Mesenchymal stem cell (in vitro differentiated cells and primary cell): ENCODE results near the gene LKAAEAR1.
A peak's percentile ranks its signal among the peaks of the same experiment; 100 is the strongest.

ENCODE experiments used
- DNase-seq: peaks from one replicate; pipeline ENCODE4 v3.0.0-alpha.2; 2013
- H2AFZ ChIP-seq: one replicate; pipeline ENCODE4 v1.6.1; 2013; ENCODE audit warnings: low read depth, mild to moderate bottlenecking, control low read depth, inconsistent platforms, low read length, moderate library complexity
- H2AK5ac ChIP-seq: 2 replicates; pipeline ENCODE4 v1.6.1; 2013; ENCODE audit warnings: low read length, moderate library complexity, mild to moderate bottlenecking, inconsistent platforms; ENCODE audit not compliant: severe bottlenecking
- H2BK120ac ChIP-seq: one replicate; pipeline ENCODE4 v1.6.1; 2013; ENCODE audit warnings: low read depth, mild to moderate bottlenecking, inconsistent platforms, low read length, moderate library complexity
- H2BK12ac ChIP-seq, 2 experiments: one replicate each; pipeline ENCODE4 v1.6.1; 2013; ENCODE audit warnings: inconsistent platforms in 2 of 2, low read length in 2 of 2, mild to moderate bottlenecking in 2 of 2, moderate library complexity in 2 of 2, control low read depth in 1 of 2
- H2BK15ac ChIP-seq: one replicate; pipeline ENCODE4 v1.6.1; 2013; ENCODE audit warnings: mild to moderate bottlenecking, low read depth, inconsistent platforms; ENCODE audit not compliant: poor library complexity, severe bottlenecking
- H2BK5ac ChIP-seq: 2 replicates; pipeline ENCODE4 v1.6.1; 2013; ENCODE audit warnings: low read depth, mild to moderate bottlenecking, low read length, control low read depth, inconsistent platforms; ENCODE audit not compliant: poor library complexity, severe bottlenecking
- H3K14ac ChIP-seq, 2 experiments: one replicate each; pipeline ENCODE4 v1.6.1; 2013; ENCODE audit warnings: inconsistent platforms in 2 of 2, low read length in 2 of 2, control low read depth in 1 of 2, mild to moderate bottlenecking in 1 of 2, moderate library complexity in 1 of 2
- H3K18ac ChIP-seq, 2 experiments: one replicate each; pipeline ENCODE4 v1.6.1; 2013; ENCODE audit warnings: inconsistent platforms in 2 of 2, low read length in 2 of 2, control low read depth in 1 of 2, low read depth in 1 of 2, mild to moderate bottlenecking in 1 of 2
- H3K23ac ChIP-seq, 2 experiments: one replicate each; pipeline ENCODE4 v1.6.1; 2013; ENCODE audit warnings: inconsistent platforms in 2 of 2, low read length in 2 of 2, mild to moderate bottlenecking in 2 of 2, moderate library complexity in 2 of 2, control low read depth in 1 of 2
- H3K27ac ChIP-seq: 2 replicates; pipeline ENCODE4 v1.5.1; 2013; ENCODE audit warnings: mild to moderate bottlenecking, moderate library complexity, low read length, control low read depth, inconsistent platforms; ENCODE audit not compliant: poor library complexity, severe bottlenecking
- H3K27me3 ChIP-seq, 2 experiments: 2 replicates each; pipeline versions ENCODE4 v1.6.1 to v1.7.0; 2013; ENCODE audit warnings: low read length in 2 of 2, mild to moderate bottlenecking in 2 of 2, moderate library complexity in 2 of 2, control low read depth in 1 of 2, inconsistent platforms in 1 of 2; ENCODE audit not compliant: control insufficient read depth in 1 of 2, insufficient read depth in 1 of 2
- H3K36me3 ChIP-seq, 2 experiments: 2 replicates each; pipeline versions ENCODE4 v1.6.1 to v1.7.0; 2013; ENCODE audit warnings: low read length in 2 of 2, control low read depth in 1 of 2, inconsistent platforms in 1 of 2, low read depth in 1 of 2, mild to moderate bottlenecking in 1 of 2; ENCODE audit not compliant: insufficient read depth in 2 of 2, control insufficient read depth in 1 of 2
- H3K4ac ChIP-seq, 2 experiments: one replicate each; pipeline ENCODE4 v1.6.1; 2013; ENCODE audit warnings: inconsistent platforms in 2 of 2, low read length in 2 of 2, mild to moderate bottlenecking in 2 of 2, moderate library complexity in 2 of 2, control low read depth in 1 of 2, low read depth in 1 of 2
- H3K4me1 ChIP-seq: 2 replicates; pipeline ENCODE4 v1.6.1; 2013; ENCODE audit warnings: low read depth, low read length, control low read depth; ENCODE audit not compliant: control insufficient read depth, insufficient read depth
- H3K4me2 ChIP-seq: 2 replicates; pipeline ENCODE4 v1.6.1; 2013; ENCODE audit warnings: low read length, mild to moderate bottlenecking, inconsistent platforms; ENCODE audit not compliant: poor library complexity, severe bottlenecking
- H3K4me3 ChIP-seq, 2 experiments: 2 replicates each; pipeline versions ENCODE4 v1.5.1 to v1.7.0; 2013; ENCODE audit warnings: low read length in 2 of 2, mild to moderate bottlenecking in 2 of 2, control low read depth in 1 of 2, low read depth in 1 of 2; ENCODE audit not compliant: insufficient read depth in 1 of 2
- H3K79me1 ChIP-seq: replicated peaks from 2 replicates; pipeline ENCODE4 v1.6.1; 2013; ENCODE audit warnings: mild to moderate bottlenecking, control low read depth, low read length, inconsistent platforms; ENCODE audit not compliant: poor library complexity, severe bottlenecking
- H3K9ac ChIP-seq: 2 replicates; pipeline ENCODE4 v1.7.0; 2013; ENCODE audit warnings: mild to moderate bottlenecking, low read length, moderate library complexity
- H3K9me3 ChIP-seq: 2 replicates; pipeline ENCODE4 v1.7.0; 2013; ENCODE audit warnings: mild to moderate bottlenecking, low read length; ENCODE audit not compliant: control insufficient read depth
- H4K8ac ChIP-seq: one replicate; pipeline ENCODE4 v1.6.1; 2013; ENCODE audit warnings: inconsistent platforms, mild to moderate bottlenecking, low read length, moderate library complexity
- H4K91ac ChIP-seq: one replicate; pipeline ENCODE4 v1.6.1; 2013; ENCODE audit warnings: mild to moderate bottlenecking, low read length, inconsistent platforms
- WGBS: methylation state at CpG from one replicate; pipeline ENCODE4 v1.1.7; 2013; ENCODE audit warnings: mixed read lengths; 5-methylcytosine and 5-hydroxymethylcytosine counted together

LKAAEAR1 gene

DNA sequence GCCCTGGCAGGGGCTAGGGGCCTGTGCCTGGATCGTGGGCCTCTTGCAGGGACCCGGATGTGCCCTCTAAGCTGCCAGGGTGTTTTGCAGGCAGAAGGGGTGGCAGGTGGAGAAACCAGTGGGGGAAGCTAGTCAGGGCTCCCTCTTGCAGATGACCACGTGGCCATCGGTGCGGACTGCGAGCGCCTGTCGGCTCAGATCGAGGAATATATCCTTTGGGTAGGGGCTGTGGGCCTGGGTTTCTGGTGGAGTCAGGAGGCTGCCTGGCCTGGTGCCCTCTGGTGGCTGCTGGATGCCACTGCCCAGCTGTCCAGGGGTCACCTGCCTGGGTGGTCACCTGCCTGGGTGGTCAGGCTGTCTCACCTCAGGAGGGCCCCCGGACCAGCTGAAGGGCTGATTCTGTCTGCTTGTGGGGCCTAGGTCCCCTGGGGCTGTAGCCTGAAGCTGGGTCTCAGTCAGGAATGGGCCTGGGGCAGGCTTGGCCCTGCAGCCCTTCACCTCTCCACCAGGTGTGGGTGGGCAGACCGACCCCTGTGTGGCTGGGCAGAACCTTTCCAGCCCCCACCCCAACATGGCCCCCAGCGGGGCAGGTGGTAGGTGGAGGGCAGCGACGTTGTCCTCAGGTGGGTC lies 14.5 kb downstream of the LKAAEAR1 start:
- Histone ChIP-seq H2AFZ (no peak overlapping the region), H2BK15ac (no peak overlapping the region), H2BK12ac (no peak overlapping the region), H3K4ac (no peak overlapping the region), H3K4me2 (no peak overlapping the region), H3K14ac (no peak overlapping the region), H3K36me3 (peaks cover 17 to 66% of the 10 kb centered on the region in 2 experiments), H2BK120ac (no peak overlapping the region), H3K9me3 (no peaks in the 10 kb centered on the region), H2BK5ac (no peak overlapping the region), H3K18ac (no peak overlapping the region), H3K4me3 (no peak overlapping the region), H4K91ac (no peak overlapping the region), H3K23ac (no peak overlapping the region), H3K79me1 (peaks cover 2% of the 10 kb centered on the region), H3K4me1 (peaks cover 29% of the 10 kb centered on the region), H3K9ac (no peak overlapping the region), H4K8ac (no peak overlapping the region), H2AK5ac (no peak overlapping the region), H3K27me3 (no peaks in the 10 kb centered on the region), H3K27ac (no peak overlapping the region)
- whole genome bisulfite sequencing = 59% methylated on average over 14 of the region's 14 CpGs
- DNase-seq = no peak

DNA sequence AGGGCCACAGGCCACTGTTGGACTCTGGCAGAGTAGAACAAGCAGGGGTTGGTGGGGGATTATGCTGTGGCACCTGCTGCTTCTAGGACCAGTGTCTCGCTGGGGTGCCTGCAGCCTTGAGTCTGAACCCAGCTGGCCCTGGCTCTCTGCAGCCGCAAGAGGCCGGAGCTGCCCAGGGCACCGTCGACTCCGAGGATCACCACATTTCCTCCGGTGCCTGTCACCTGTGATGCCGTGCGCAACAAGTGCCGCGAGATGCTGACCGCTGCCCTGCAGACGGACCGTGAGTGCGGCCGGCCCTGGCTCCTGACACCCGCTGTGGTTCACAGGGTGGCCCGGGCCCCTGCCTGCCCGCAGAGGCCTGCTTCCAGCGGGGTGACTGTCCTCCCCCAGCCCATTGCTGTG lies 15.0 kb downstream of the LKAAEAR1 start:
- Histone ChIP-seq H3K27me3 (no peaks in the 10 kb centered on the region), H4K91ac (no peak overlapping the region), H3K4me1 (peaks cover 33% of the 10 kb centered on the region), H3K79me1 (peaks cover 2% of the 10 kb centered on the region), H3K23ac (no peak overlapping the region), H2BK12ac (no peak overlapping the region), H3K18ac (no peak overlapping the region), H3K36me3 (peaks cover 17 to 61% of the 10 kb centered on the region in 2 experiments), H2BK5ac (no peak overlapping the region), H3K27ac (no peak overlapping the region), H4K8ac (no peak overlapping the region), H2BK120ac (no peak overlapping the region), H3K4ac (no peak overlapping the region), H3K4me3 (no peak overlapping the region), H2AFZ (no peak overlapping the region), H3K9ac (no peak overlapping the region), H3K9me3 (no peaks in the 10 kb centered on the region), H3K4me2 (no peak overlapping the region), H3K14ac (no peak overlapping the region), H2AK5ac (no peak overlapping the region), H2BK15ac (no peak overlapping the region)
- no peak for DNase-seq
- 93% methylated on average over 20 of the region's 20 CpGs for WGBS

DNA sequence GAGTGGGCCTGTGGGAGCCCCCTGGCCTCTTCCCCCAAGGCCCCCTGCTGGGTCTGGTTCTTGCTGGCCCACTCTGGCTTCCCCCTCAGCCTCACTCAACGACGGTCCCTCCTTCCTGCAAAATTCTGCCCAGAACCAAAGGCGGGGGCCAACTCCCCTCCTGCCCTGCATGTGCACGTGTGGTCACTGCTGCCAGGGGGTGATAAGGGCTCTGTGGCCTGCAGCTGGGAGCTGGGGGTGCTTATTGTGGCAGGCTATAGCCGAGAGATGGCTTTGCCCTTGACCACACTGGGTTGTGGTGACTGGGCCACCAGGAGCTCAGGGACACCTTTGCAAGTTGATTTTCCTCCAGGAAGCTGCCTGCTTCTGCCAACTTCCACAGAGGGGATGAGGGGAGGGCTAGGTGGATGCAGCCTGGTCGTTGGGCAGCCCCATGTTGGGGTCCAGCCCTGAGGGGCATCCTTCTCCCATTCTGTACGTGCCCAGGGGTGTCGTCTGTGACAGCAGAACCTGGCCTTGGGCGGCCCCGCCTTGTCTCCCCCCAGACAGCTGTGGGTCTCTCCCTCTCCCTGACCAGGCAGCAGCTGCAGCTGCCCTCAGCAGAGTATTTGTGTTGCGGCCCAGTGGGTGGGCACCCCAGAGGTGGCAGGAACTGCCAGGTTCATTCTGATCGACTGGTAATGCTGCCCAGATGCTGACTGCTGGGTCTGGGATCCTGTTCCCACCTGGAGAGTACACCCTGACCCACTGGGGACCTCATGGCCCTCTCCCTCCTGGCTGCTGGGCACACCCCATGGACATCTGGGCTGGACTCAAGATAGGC lies 15.6 kb downstream of the LKAAEAR1 start:
- Histone ChIP-seq H3K14ac (no peak overlapping the region), H3K23ac (no peak overlapping the region), H4K91ac (no peak overlapping the region), H2BK5ac (no peak overlapping the region), H3K4me3 (no peak overlapping the region), H3K4me1 (peaks cover 39% of the 10 kb centered on the region), H2BK12ac (no peak overlapping the region), H3K27me3 (no peaks in the 10 kb centered on the region), H3K18ac (no peak overlapping the region), H2AK5ac (no peak overlapping the region), H3K79me1 (peaks cover 7% of the 10 kb centered on the region), H3K27ac (no peak overlapping the region), H4K8ac (no peak overlapping the region), H3K9ac (no peak overlapping the region), H2BK120ac (no peak overlapping the region), H2AFZ (no peak overlapping the region), H3K4ac (no peak overlapping the region), H2BK15ac (no peak overlapping the region), H3K36me3 (peaks cover 11 to 55% of the 10 kb centered on the region in 2 experiments), H3K4me2 (no peak overlapping the region), H3K9me3 (no peaks in the 10 kb centered on the region)
- no peak for DNase-seq
- 90% methylated on average over 12 of the region's 12 CpGs for WGBS

DNA sequence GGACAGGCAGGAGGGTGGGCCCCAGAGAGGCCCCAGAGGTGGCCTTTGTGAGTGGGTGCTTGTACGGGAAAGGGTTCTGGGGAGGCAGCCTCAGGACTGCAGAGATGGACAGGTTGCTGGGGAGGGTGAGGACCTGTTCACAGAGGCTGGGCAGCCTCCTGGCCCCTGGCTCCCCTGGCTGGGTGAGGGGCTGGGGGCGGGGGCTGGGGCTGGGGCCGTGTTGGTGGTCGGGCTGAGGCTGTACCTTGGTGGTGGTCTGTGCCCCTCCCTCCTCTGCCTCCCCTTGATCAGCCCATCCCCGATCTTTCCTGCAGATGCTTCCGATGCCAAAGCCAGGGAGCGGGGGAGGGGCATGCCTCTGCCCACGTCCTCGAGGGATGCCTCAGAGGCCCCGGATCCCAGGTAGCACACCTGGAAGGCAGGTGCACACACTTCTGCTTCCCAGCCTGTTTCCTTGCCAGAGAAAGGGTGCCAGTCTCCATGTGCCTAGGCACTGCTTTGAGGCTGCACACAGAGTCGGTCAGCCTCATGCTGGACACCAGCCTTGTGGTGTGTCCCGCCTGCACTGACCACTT lies 16.4 kb downstream of the LKAAEAR1 start:
- DNase-seq = no peak
- Histone ChIP-seq H3K79me1 (peaks cover 11% of the 10 kb centered on the region), H3K36me3 (peaks cover 9 to 50% of the 10 kb centered on the region in 2 experiments), H4K91ac (no peak overlapping the region), H3K14ac (no peak overlapping the region), H3K23ac (no peak overlapping the region), H2BK15ac (no peak overlapping the region), H2BK120ac (no peak overlapping the region), H3K4ac (no peak overlapping the region), H3K9me3 (no peaks in the 10 kb centered on the region), H3K9ac (no peak overlapping the region), H3K4me2 (no peak overlapping the region), H2AFZ (no peak overlapping the region), H2BK12ac (no peak overlapping the region), H3K4me3 (no peak overlapping the region), H3K27me3 (no peaks in the 10 kb centered on the region), H3K27ac (no peak overlapping the region), H3K18ac (no peak overlapping the region), H4K8ac (no peak overlapping the region), H2AK5ac (peak overlapping the region; percentile 10), H2BK5ac (no peak overlapping the region), H3K4me1 (peaks cover 41% of the 10 kb centered on the region)
- WGBS = 86% methylated on average over 9 of the region's 12 CpGs
